Stomach smooth muscle (tissue), 2 donors: Measurements from ENCODE around the gene ACTL10.

ENCODE experiments used
- H3K27ac ChIP-seq: one replicate; pipeline ENCODE4 v1.7.0; 2013; ENCODE audit warnings: mild to moderate bottlenecking, low read length, inconsistent platforms
- H3K27me3 ChIP-seq, 2 donors: one replicate each; pipeline ENCODE4 v1.7.0; 2013; ENCODE audit warnings: low read length in 2 of 2; ENCODE audit not compliant: insufficient read depth in 2 of 2, control insufficient read depth in 1 of 2
- H3K36me3 ChIP-seq, 2 donors: one replicate each; pipeline ENCODE4 v1.7.0; 2013; ENCODE audit warnings: low read length in 2 of 2; ENCODE audit not compliant: control insufficient read depth in 2 of 2, insufficient read depth in 2 of 2
- H3K4me1 ChIP-seq: one replicate; pipeline ENCODE4 v1.7.0; 2013; ENCODE audit warnings: low read length; ENCODE audit not compliant: control insufficient read depth, insufficient read depth
- H3K4me3 ChIP-seq, 2 donors: one replicate each; pipeline ENCODE4 v1.7.0; 2013; ENCODE audit warnings: low read length in 2 of 2
- H3K9ac ChIP-seq, 2 donors: one replicate each; pipeline ENCODE4 v1.7.0; 2013; ENCODE audit warnings: low read length in 2 of 2, mild to moderate bottlenecking in 1 of 2
- H3K9me3 ChIP-seq, 2 donors: one replicate each; pipeline ENCODE4 v1.7.0; 2013; ENCODE audit warnings: low read length in 2 of 2; ENCODE audit not compliant: control insufficient read depth in 2 of 2
- donor health status: healthy.
- donor health status: Pancreatic carcinoma.

Gene ACTL10

DNA sequence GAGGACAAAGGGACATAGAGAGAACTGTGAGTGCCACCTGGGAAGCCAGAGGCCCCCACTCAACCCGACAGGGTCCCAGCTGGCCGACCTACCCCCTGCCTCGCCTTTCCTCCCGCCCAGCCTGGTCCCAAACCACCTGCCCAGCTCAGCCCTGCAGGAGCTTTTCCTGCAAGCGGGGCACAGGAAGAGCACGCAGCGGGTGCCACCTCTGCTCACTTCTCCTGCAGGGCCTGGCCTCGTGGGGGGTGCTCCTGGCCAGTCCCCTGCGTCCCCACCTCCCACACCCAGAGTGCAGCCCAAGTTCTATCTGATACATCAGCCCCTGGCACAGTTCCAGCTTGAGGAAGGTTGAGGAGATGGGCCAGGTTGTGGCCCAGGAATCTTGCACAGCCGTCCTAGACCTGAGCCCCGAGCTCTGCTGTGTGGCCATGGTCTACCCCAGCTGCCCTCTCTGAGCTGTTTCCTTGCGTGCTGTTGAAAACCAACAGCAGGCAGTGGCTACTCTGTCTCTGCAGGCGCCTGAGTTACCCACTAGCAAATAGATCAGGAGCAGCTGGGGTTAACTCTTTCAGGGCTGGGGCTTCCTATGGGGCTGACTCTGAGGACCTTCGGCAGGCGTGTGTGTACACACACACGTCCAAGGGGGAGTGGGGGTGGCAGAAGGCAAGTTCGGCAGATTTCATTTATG is 5.8 kb downstream of the ACTL10 start:
- Histone ChIP-seq H3K4me3 (peak overlapping the region; percentile 63 to 81), H3K36me3 (peaks cover 10 to 15% of the 10 kb centered on the region in 2 donors), H3K4me1 (peaks cover 59% of the 10 kb centered on the region), H3K9ac (peak overlapping the region; percentile 82 to 83), H3K27ac (peak overlapping the region; percentile 80), H3K9me3 (no peaks in the 10 kb centered on the region), H3K27me3 (no peaks in the 10 kb centered on the region)

DNA sequence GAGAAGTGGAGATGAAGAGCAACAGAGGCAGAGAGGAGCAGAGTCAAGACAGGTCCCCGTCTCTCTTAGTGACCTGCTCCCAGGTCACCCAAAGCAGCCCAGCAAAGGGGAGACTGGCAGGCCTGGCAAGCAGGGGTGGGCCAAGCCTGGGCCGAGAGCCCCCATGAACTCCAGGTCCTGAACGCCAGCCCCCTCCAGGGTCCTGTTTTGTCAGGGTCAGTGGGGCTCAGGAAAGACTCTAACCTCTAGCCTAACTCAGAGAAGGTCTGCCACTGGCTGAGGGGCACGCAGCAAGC is 6.3 kb downstream of the ACTL10 start:
- Histone ChIP-seq H3K36me3 (peaks cover 10 to 15% of the 10 kb centered on the region in 2 donors), H3K4me3 (peak overlapping the region; percentile 63 to 81), H3K4me1 (peaks cover 54% of the 10 kb centered on the region), H3K9me3 (no peaks in the 10 kb centered on the region), H3K27ac (peak overlapping the region; percentile 80), H3K27me3 (no peaks in the 10 kb centered on the region), H3K9ac (peak overlapping the region; percentile 82 to 83)

DNA sequence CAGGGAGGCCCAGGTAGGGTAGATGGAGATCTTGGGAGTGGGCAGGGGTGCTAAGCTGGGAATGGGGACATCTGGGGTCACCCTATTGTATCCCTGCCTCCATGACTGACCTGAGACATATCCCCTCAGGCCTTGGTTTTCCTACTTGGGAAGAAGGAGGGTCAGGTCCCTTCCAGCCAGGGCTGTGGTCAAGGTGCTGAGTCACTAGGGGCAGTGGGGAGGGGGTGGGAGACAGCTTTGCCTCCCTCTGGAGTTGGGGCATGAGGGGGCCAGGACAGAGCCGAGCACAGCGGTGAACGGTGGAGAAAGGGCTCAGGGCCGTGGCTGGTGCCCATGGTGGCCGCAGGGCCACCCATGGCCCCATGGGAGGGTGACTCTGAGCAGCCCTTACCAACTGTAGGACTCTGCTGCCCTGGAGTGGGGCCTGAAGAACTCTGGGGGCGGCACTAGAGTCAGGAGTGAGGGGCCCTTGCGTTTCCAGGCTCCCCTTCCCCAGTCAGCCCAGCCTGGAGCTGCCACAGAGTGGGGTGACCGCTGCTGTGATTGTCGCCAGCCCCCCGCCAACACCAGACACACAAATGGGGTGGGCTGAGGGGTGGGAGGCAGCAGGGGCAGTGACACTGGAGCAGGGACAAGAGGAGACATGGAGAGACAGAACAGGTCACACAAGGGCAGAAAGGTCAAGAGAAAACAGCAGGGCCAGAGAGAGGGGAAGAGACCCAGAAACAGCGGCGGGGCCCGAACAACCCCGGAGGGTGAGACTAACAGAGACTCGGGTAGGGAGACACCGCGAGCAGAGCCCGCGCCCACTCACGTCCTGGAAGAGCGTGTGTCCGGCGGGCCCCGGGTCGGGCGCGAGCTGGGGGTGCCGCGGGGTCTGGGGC is 6.9 kb downstream of the ACTL10 start:
- H3K4me3 ChIP-seq = peak overlapping the region; percentile 63 to 81
- H3K27ac ChIP-seq = peak overlapping the region; percentile 80
- H3K9ac ChIP-seq = peak overlapping the region; percentile 82 to 83
- H3K4me1 ChIP-seq = peaks cover 49% of the 10 kb centered on the region
- peaks cover 9 to 15% of the 10 kb centered on the region in 2 donors for H3K36me3 ChIP-seq
- no peaks in the 10 kb centered on the region for H3K27me3 ChIP-seq
- no peaks in the 10 kb centered on the region for H3K9me3 ChIP-seq

DNA sequence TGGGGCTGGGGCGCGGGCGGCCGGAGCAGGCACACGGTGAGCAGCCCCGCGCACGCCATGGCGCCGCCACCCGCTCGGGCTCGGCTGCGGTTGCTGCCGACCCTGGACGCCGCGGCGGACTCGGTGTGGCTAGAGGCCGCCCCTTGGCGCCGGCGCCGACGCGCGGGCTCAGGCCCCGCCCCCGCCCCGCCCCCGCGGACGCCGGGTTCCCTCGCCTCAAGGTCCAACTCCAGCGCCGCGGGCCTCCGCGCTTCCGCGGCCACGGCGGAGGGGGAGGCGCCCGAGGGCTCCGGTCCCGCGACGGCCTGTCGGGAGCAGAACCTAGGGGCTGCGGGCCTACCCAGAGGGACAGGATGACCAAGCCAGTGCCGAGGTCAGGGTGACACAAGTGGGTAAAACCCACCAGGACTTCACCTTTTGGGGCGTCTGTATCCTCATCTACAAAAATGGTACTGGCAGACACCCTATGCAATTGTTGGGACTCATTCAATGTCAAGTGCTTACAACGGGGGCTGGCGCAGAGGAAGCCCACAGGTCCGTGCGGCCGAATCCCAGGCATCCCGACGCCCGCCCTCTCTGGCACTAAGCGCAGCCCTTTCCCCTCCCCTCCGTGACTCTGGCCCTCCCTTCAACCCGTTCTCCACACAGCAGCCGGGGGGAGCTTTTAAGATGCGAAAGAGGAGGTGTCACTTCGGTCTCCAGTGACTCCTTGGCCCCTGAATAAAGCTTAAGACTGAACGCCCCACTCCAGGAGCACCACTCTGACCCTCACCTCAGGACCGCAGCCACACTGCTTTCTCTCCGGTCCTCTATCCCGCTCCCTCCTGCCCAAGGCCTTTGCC is 7.8 kb downstream of the ACTL10 start, which contains the start of gene NECAB3:
NECAB3 (minus strand) TSS at position 135 of the 842 bp plus-strand sequence; CDS start at position 59, 76 bp downstream.
- H3K27me3 ChIP-seq = no peaks in the 10 kb centered on the region
- H3K27ac ChIP-seq = peak within 1 kb of the TSS; percentile 97
- peaks cover 3 to 10% of the 10 kb centered on the region in 2 donors for H3K36me3 ChIP-seq
- H3K4me1 ChIP-seq = peaks cover 52% of the 10 kb centered on the region
- no peaks in the 10 kb centered on the region for H3K9me3 ChIP-seq
- H3K9ac ChIP-seq = peak within 1 kb of the TSS; percentile 82 to 83
- peak within 1 kb of the TSS; percentile 70 to 81 for H3K4me3 ChIP-seq

DNA sequence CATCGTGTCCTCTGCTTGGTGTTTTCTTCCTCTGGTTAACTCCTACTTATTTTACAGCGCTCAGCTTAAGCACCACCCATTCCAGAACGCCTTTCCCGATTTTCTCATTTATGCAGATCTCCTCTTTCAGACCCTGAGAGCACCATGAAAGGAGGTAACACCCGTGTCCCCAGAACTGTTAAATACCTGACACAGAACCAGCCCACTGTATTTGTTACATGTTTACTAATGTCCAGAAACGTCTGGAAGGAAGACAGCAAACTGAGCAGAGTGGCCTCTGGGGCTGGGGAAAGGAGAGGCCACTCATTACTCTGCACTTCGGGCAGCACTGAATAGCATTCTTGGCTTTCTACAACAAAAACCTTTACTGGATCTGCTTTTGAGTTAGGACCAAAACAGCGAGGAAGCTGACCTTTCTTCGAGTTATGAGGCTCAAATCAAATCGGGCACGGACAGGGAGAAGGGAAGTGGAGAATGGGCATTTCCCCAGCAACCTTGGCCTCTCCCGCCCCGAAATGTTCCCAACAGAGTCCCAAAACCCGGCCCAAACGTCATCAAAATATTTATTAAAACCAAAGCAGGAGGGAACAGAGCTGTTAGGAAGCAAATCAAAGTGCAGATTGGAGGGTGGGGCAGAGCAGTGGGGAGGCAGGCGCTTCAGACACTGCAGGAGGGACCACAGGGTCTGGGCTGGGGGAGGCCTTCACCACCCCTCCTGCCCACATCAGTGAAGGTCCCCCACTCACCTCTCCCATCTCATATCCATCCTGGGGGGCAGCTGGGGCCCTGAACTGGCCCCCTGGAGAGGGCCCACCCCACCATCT is 8.6 kb downstream of the ACTL10 start:
- H3K36me3 ChIP-seq = peaks cover 3 to 10% of the 10 kb centered on the region in 2 donors
- peak overlapping the region; percentile 97 for H3K27ac ChIP-seq
- peak overlapping the region; percentile 70 to 79 for H3K9ac ChIP-seq
- peaks cover 54% of the 10 kb centered on the region for H3K4me1 ChIP-seq
- no peaks in the 10 kb centered on the region for H3K9me3 ChIP-seq
- peak overlapping the region; percentile 70 to 81 for H3K4me3 ChIP-seq
- H3K27me3 ChIP-seq = no peaks in the 10 kb centered on the region

DNA sequence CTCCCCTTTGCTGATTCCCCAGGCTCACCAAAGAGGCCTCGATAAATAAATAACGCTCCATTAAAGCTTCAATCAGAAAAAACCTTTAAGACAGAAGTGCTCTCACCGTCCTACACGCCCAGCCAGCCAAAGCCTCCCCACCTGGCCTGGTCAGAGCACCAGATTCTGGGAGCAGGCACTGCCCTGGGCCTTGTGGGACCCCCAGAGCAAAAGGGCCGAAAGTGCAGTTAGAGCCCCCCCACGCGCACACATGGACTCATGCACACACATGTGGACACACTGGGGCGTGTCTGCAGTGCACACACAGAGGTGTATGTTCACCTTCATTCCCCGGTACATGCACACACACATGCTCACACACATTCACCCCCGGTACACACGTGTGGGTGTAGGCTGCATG is 9.4 kb downstream of the ACTL10 start:
- Histone ChIP-seq H3K27ac (peak overlapping the region; percentile 97), H3K9ac (peak overlapping the region; percentile 70 to 79), H3K9me3 (no peaks in the 10 kb centered on the region), H3K4me3 (peak overlapping the region in 1 of 2 donors; percentile 15), H3K27me3 (no peaks in the 10 kb centered on the region), H3K4me1 (peaks cover 52% of the 10 kb centered on the region), H3K36me3 (peaks cover 0 to 6% of the 10 kb centered on the region in 2 donors)

DNA sequence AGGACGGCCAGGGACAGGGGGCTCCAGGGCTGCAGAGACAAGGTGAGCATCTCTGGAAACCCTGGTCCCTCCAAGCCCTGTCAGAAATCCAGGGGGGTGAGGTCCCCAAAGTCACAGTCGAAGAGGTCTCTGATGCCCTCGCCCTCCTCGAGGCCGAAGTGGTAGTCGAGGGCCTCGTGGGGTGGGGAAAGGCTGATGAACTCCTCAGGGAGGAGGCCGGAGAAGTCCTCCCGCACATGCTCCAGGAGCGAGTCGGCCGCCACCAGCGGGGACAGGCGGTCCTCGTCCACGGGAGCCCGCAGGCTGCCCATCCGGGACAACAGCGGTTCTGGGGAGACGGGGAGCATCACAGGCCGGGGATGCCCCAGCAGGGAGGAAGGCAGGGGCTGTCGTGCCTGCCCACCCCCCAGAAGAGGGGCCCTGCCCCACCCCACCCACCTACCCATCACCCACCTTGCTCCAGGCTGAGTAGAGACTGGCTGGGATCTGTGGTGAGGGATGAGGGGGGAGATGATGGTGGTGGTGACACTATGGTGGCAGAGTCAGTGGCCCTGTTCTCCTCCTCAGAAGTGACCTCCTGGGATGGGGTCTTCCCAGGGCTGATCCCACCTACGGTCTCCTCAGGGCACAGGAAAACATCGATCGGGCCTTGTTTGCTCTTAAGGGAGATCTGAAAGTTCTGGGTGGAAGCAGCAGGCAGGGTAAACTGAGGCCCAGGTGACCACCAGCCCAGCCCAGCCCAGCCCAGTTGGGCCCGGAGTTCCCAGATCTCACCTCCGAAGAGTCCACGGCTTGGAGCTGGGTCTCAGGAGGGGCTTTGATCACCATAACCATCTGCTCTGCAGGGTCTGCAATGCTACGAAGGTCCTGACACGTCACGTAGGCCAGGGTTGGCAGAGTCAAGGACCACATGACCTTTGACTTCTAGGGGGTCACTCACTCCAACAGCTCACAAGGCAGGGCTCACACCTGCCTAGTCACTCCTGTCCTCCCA is 10.2 kb downstream of the ACTL10 start:
- Histone ChIP-seq H3K4me1 (peaks cover 50% of the 10 kb centered on the region), H3K27me3 (no peaks in the 10 kb centered on the region), H3K9ac (no peak overlapping the region), H3K27ac (peak overlapping the region; percentile 97), H3K4me3 (no peak overlapping the region), H3K36me3 (no peaks in the 10 kb centered on the region), H3K9me3 (no peaks in the 10 kb centered on the region)

DNA sequence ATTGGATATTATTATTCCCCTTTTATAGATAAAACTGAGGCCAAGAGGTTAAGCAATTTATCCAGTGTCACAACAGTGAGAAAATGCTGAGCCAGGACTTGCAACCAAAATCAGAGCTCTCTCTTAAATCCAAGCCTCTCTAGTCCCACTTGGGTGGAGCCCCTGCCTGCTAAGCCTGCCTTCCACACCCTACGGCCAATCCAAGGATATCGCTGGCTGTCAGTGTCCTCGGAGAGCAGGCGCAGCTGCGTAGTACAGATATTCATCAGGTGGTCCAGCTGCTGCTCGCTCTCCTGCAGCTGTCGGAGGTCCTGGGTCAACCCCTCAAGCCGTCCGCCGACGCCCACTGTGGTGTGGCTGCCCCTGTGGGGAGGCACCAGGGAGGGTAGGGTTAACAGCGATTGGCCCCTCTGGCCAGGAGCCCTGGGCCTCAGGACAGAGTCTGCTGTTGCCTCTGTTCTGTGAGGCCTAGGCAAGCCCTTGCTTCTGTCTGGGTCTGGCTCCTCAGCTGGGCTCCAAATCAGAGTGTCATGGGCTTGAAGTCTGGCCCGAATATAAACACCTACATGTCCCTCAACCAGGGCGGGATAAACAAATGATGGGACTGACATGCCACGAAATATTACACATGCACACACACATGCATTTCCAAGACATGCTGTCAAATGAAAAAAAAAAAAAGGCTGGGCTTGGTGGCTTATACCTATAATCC is 11.4 kb downstream of the ACTL10 start:
- Histone ChIP-seq H3K36me3 (no peaks in the 10 kb centered on the region), H3K4me3 (no peak overlapping the region), H3K4me1 (peaks cover 38% of the 10 kb centered on the region), H3K27me3 (no peaks in the 10 kb centered on the region), H3K9ac (no peak overlapping the region), H3K27ac (no peak overlapping the region), H3K9me3 (no peaks in the 10 kb centered on the region)
